ENCODE measurements around the gene CHN2.
A peak's percentile ranks its signal among the peaks of the same experiment; 100 is the strongest.

Gene CHN2

GRCh38 chr7:29285444-29285793 is 90.8 kb downstream of the CHN2 start:
- peak; percentile 20 for DNase-seq (ENCODE audit: low read depth)

- no peak for DNase-seq (ENCODE audit: low read depth)
Observed at GRCh38 chr7:29285861-29286260, 91.3 kb downstream of the CHN2 start.

GRCh38 chr7:29287366-29287765 is 92.8 kb downstream of the CHN2 start:
- DNase-seq (ENCODE audit: low read depth), result no peak

- no peak for DNase-seq (ENCODE audit: low read depth)
Observed at GRCh38 chr7:29288181-29289091, 93.9 kb downstream of the CHN2 start.

- DNase-seq (ENCODE audit: low read depth), result no peak
Observed at GRCh38 chr7:29289156-29290021, 94.8 kb downstream of the CHN2 start.

- DNase-seq (ENCODE audit: low read depth), result no peak
Observed at GRCh38 chr7:29290829-29291228, 96.3 kb downstream of the CHN2 start.

- no peak for DNase-seq (ENCODE audit: low read depth)
Observed at GRCh38 chr7:29291723-29292618, 97.4 kb downstream of the CHN2 start.

- no peak for DNase-seq (ENCODE audit: low read depth)
Observed at GRCh38 chr7:29292886-29293658, 98.5 kb downstream of the CHN2 start.

- DNase-seq (ENCODE audit: low read depth), result no peak
Observed at GRCh38 chr7:29296421-29296820, 101.8 kb downstream of the CHN2 start.

- DNase-seq (ENCODE audit: low read depth), result no peak
Observed at GRCh38 chr7:29297194-29297890, 102.8 kb downstream of the CHN2 start.

- DNase-seq (ENCODE audit: low read depth), result no peak
Observed at GRCh38 chr7:29299086-29299485, 104.5 kb downstream of the CHN2 start.

- no peak for DNase-seq (ENCODE audit: low read depth)
Observed at GRCh38 chr7:29300026-29300480, 105.5 kb downstream of the CHN2 start.

- DNase-seq (ENCODE audit: low read depth), result no peak
Observed at GRCh38 chr7:29300649-29301048, 106.1 kb downstream of the CHN2 start.

GRCh38 chr7:29302666-29303395 is 108.3 kb downstream of the CHN2 start:
- DNase-seq (ENCODE audit: low read depth), result no peak

- DNase-seq (ENCODE audit: low read depth), result no peak
Observed at GRCh38 chr7:29304756-29305155, 110.2 kb downstream of the CHN2 start.

GRCh38 chr7:29306319-29306991 is 111.9 kb downstream of the CHN2 start:
- DNase-seq (ENCODE audit: low read depth), result no peak

GRCh38 chr7:29308424-29308823 is 113.8 kb downstream of the CHN2 start:
- no peak for DNase-seq (ENCODE audit: low read depth)

GRCh38 chr7:29309041-29309854 is 114.7 kb downstream of the CHN2 start:
- no peak for DNase-seq (ENCODE audit: low read depth)

Measured in stimulated activated CD8-positive, alpha-beta memory T cell treated with anti-CD3 and anti-CD28 coated beads, Interleukin-7, amount 100 ng/mL, for 24 hours (primary cell).